Inflammatory macrophage treated with lipopolysaccharide for 1 hour (primary cell): ENCODE data around the gene RASGEF1B.
"Not testable (repeated sequence)": the region's sequence is repeated elsewhere in the genome, so short reads cannot be mapped to it uniquely, and the experiment has no call there.

Experiments
- DNase-seq, 2 donors: peaks; one replicate each; pipeline ENCODE4 v3.0.0-alpha.2; 2020 to 2022

Gene RASGEF1B

GRCh38 chr4:81498046-81498445 lies 26.3 kb upstream of the RASGEF1B start:
- no peak for DNase-seq

- DNase-seq = peak in 1 of 2 donors; percentile 32
These were observed 23.6 kb upstream of the RASGEF1B start for GRCh38 chr4:81495345-81495744.

- peak; percentile 94 to 98 for DNase-seq
These were observed 22.3 kb upstream of the RASGEF1B start for GRCh38 chr4:81494031-81494431.

GRCh38 chr4:81492606-81493230 lies 21.0 kb upstream of the RASGEF1B start:
- peak; percentile 69 to 80 for DNase-seq

GRCh38 chr4:81491943-81492342 lies 20.2 kb upstream of the RASGEF1B start:
- peak; percentile 96 to 99 for DNase-seq

GRCh38 chr4:81490403-81491160 lies 18.9 kb upstream of the RASGEF1B start:
- DNase-seq = peak; percentile 89 to 96

- no peak for DNase-seq
These were observed 14.8 kb upstream of the RASGEF1B start for GRCh38 chr4:81486502-81486901.

- DNase-seq = no peak
These were observed 13.7 kb upstream of the RASGEF1B start for GRCh38 chr4:81485310-81485980.

- peak; percentile 82 to 92 for DNase-seq
These were observed 10.6 kb upstream of the RASGEF1B start for GRCh38 chr4:81482326-81482725.

- no peak for DNase-seq
These were observed 9.4 kb upstream of the RASGEF1B start for GRCh38 chr4:81481151-81481550.

- not testable (repeated sequence) for DNase-seq
These were observed 7.9 kb upstream of the RASGEF1B start for GRCh38 chr4:81479573-81479972.

GRCh38 chr4:81473331-81474265 lies 1.9 kb upstream of the RASGEF1B start:
- peak; percentile 54 to 93 for DNase-seq

GRCh38 chr4:81472281-81473182 lies 825 bp upstream of the RASGEF1B start:
- DNase-seq = peak; percentile 55 to 58

- DNase-seq = no peak
These were observed 464 bp downstream of the RASGEF1B start for GRCh38 chr4:81471298-81471587.

GRCh38 chr4:81470456-81471297 lies 1.0 kb downstream of the RASGEF1B start:
- DNase-seq = peak; percentile 84 to 94

- DNase-seq = peak; percentile 60 to 61
These were observed 1.8 kb downstream of the RASGEF1B start for GRCh38 chr4:81469781-81470455.

- DNase-seq = no peak
These were observed 3.0 kb downstream of the RASGEF1B start for GRCh38 chr4:81468678-81469077.

GRCh38 chr4:81467672-81467964 lies 4.1 kb downstream of the RASGEF1B start:
- no peak for DNase-seq

GRCh38 chr4:81466841-81467671 lies 4.7 kb downstream of the RASGEF1B start:
- peak; percentile 74 to 95 for DNase-seq
